Ishikawa (cell line): ENCODE measurements around the gene ELMO3.

Source experiments
- CEBPB ChIP-seq: IDR thresholded peaks from 2 replicates; pipeline ENCODE4 v1.6.1; 2012
- CREB1 ChIP-seq: IDR thresholded peaks from 2 replicates; pipeline ENCODE4 v1.6.1; 2012; ENCODE audit warnings: low read depth
- EGR1 ChIP-seq: IDR thresholded peaks from 2 replicates; pipeline ENCODE4 v1.6.1; 2012
- EP300 ChIP-seq: IDR thresholded peaks from 2 replicates; pipeline ENCODE4 v1.6.1; 2012; ENCODE audit warnings: borderline replicate concordance
- FOXM1 ChIP-seq: IDR thresholded peaks from 2 replicates; pipeline ENCODE4 v1.6.1; 2012; ENCODE audit warnings: low read depth, borderline replicate concordance
- NFIC ChIP-seq: IDR thresholded peaks from 2 replicates; pipeline ENCODE4 v1.6.1; 2012
- RAD21 ChIP-seq: IDR thresholded peaks from 2 replicates; pipeline ENCODE4 v1.6.1; 2012; ENCODE audit warnings: low read depth
- TAF1 ChIP-seq: IDR thresholded peaks from 2 replicates; pipeline ENCODE4 v1.6.1; 2012; ENCODE audit warnings: low read depth, mild to moderate bottlenecking
- TCF12 ChIP-seq: IDR thresholded peaks from 2 replicates; pipeline ENCODE4 v1.6.1; 2012; ENCODE audit warnings: low read depth
- TEAD4 ChIP-seq: IDR thresholded peaks from 2 replicates; pipeline ENCODE4 v1.6.1; 2012
- YY1 ChIP-seq: IDR thresholded peaks from 2 replicates; pipeline ENCODE4 v1.6.1; 2012; ENCODE audit warnings: low read depth
- ZBTB7A ChIP-seq: IDR thresholded peaks from 2 replicates; pipeline ENCODE4 v1.6.1; 2012; ENCODE audit warnings: low read depth
- TF ChIP-seq, protein P1 (sequence below): IDR thresholded peaks from 2 replicates; pipeline ENCODE4 v1.6.1; 2012
- TF ChIP-seq, protein P2 (sequence below): IDR thresholded peaks from 2 replicates; pipeline ENCODE4 v1.6.1; 2012; ENCODE audit warnings: low read depth, mild to moderate bottlenecking
- TF ChIP-seq, protein P3 (sequence below): IDR thresholded peaks from 2 replicates; pipeline ENCODE4 v1.6.1; 2012

ELMO3 gene

DNA sequence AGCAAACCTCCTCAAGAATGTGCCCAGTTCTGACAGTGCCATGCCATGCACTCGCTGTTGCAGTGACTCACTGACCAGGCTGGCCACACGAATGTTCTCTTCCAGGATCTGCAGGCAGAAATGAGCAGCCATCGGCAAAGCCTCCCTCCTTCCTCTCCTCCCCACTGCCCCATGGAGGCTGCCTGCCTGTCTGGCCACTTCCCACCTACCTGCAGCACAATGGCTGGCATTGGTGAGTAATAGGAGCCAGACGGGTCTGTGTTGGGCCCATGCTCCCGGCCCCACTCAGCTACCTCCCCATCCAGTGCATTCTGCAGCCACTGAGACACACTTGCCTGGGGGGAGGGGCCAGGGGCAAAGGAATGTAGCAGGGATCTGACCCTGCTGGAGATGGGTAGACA lies 12.4 kb upstream of the ELMO3 start:
- TF ChIP-seq TEAD4 (no peak), CREB1 (no peak), EGR1 (no peak), TAF1 (no peak), RAD21 (no peak), ZBTB7A (no peak), NFIC (no peak), CEBPB (no peak), TCF12 (no peak), FOXM1 (no peak), EP300 (no peak), YY1 (no peak)
- TF ChIP-seq, protein P1, sequence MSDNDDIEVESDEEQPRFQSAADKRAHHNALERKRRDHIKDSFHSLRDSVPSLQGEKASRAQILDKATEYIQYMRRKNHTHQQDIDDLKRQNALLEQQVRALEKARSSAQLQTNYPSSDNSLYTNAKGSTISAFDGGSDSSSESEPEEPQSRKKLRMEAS, result no peak
- TF ChIP-seq, protein P2, sequence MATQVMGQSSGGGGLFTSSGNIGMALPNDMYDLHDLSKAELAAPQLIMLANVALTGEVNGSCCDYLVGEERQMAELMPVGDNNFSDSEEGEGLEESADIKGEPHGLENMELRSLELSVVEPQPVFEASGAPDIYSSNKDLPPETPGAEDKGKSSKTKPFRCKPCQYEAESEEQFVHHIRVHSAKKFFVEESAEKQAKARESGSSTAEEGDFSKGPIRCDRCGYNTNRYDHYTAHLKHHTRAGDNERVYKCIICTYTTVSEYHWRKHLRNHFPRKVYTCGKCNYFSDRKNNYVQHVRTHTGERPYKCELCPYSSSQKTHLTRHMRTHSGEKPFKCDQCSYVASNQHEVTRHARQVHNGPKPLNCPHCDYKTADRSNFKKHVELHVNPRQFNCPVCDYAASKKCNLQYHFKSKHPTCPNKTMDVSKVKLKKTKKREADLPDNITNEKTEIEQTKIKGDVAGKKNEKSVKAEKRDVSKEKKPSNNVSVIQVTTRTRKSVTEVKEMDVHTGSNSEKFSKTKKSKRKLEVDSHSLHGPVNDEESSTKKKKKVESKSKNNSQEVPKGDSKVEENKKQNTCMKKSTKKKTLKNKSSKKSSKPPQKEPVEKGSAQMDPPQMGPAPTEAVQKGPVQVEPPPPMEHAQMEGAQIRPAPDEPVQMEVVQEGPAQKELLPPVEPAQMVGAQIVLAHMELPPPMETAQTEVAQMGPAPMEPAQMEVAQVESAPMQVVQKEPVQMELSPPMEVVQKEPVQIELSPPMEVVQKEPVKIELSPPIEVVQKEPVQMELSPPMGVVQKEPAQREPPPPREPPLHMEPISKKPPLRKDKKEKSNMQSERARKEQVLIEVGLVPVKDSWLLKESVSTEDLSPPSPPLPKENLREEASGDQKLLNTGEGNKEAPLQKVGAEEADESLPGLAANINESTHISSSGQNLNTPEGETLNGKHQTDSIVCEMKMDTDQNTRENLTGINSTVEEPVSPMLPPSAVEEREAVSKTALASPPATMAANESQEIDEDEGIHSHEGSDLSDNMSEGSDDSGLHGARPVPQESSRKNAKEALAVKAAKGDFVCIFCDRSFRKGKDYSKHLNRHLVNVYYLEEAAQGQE, result no peak
- TF ChIP-seq, protein P3, sequence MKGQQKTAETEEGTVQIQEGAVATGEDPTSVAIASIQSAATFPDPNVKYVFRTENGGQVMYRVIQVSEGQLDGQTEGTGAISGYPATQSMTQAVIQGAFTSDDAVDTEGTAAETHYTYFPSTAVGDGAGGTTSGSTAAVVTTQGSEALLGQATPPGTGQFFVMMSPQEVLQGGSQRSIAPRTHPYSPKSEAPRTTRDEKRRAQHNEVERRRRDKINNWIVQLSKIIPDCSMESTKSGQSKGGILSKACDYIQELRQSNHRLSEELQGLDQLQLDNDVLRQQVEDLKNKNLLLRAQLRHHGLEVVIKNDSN, result no peak

DNA sequence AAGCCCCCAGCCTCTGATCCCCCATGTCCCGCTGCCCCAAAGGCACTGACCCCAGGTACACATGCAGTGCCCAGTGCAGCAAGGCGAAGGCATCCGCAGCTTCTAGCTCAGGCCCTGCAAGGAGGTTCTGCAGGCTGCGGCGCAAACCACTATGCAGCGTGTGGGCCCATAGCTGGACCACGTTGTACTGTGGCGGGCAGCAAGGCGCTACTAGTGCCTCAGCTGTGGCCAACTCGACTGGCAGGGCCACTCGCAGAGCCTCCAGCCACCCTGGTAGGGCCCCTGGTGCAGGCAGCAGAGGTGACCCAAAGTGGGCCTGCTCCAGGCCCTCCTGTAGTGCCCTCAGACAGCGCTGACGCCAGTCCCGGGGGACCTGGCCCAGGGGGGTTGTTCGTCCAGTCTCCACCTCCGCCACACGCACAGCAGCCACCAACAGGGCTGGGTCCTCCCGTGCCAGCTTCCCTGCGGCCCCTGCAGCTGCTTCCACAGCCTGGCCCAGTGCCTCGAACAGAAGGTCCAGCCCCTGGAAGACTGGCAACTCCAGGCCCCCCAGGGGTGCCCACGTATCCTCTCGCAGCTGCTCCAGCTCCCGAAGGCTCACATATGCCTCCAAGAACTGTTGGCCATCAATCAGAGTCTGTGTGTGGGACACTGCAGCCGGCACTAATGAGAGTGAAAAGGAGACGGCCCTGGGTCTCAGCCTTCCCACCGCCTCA lies 11.6 kb upstream of the ELMO3 start:
- TF ChIP-seq NFIC, result no peak
- TF ChIP-seq, protein P2, result no peak
- TF ChIP-seq CREB1, result no peak
- no peak for TF ChIP-seq EP300
- TF ChIP-seq FOXM1, result no peak
- no peak for TF ChIP-seq ZBTB7A

DNA sequence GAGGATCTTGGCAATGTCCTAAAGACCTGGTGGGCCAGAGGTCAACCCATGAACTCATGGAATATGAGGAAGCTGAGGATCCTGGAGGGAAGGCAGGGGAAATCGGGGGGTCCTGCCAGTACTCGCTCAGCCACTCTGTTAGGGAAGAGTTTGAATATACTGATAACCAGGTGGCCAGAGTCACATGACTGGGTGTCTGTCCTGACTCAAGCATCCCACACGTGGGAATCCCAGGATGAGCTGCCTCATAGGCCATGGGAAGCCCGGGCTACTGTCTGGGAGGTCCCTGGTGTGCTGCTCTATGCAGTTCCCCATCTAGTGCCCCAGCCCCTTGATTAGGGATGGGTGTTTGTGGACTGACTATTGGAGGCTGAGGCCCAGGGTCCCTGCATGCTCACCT lies 10.6 kb upstream of the ELMO3 start:
- TF ChIP-seq EP300, result no peak
- TF ChIP-seq, protein P2, result no peak
- no peak for TF ChIP-seq NFIC
- no peak for TF ChIP-seq RAD21
- no peak for TF ChIP-seq TAF1
- TF ChIP-seq ZBTB7A, result no peak
- TF ChIP-seq, protein P1, result no peak
- no peak for TF ChIP-seq TCF12
- TF ChIP-seq YY1, result no peak
- TF ChIP-seq, protein P3, result no peak
- TF ChIP-seq CEBPB, result no peak
- TF ChIP-seq EGR1, result no peak

DNA sequence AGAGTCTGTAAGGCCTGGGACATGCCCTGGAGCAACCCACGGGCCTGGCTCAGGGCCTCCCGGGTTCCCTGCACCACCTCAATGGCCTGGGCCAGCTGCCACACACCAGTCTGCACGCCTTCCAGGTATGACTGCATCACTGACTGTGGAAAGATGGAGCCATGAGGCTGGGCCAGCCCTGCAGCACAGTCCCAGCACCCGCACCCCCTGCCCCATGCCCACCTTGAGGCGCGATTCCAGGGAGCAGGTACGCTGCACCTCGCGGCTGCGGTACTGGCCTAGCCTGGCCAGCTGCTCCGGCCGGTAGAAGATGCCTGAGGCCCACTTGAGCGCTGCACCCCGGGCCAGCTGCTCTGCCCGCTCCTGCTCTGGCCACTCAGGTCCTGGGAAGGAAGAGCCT lies 10.1 kb upstream of the ELMO3 start:
- TF ChIP-seq CREB1, result no peak

DNA sequence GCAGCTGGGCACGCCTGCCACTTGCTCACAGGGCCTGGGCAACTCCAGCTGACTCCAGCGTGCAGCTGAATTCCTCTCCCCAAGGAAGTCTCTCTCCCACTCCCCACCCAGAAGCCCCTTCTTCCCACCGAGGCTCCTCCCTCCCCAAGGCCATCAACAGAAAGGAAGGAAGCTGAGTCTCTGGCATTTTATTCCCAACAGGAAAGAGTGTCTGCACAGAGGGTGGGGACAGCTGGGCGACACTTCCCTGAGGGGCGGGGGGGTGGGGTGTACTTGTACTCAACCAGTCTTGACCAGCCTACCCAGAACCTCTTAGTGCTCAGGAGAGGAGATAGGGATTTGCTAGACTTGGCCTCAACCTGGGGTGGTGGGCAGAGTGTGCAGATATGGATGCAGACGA lies 8.9 kb upstream of the ELMO3 start, which contains the start of gene EXOC3L1:
Gene EXOC3L1, minus strand, starts transcription at position 96 of the 400 bp plus-strand sequence. CDS start 460 bp downstream, outside the sequence.
- no peak for TF ChIP-seq TAF1
- no peak for TF ChIP-seq RAD21
- TF ChIP-seq EP300, result no peak
- TF ChIP-seq CREB1, result no peak
- no peak for TF ChIP-seq NFIC
- TF ChIP-seq, protein P2, result no peak
- TF ChIP-seq, protein P1, result no peak
- no peak for TF ChIP-seq TCF12
- TF ChIP-seq EGR1, result no peak
- TF ChIP-seq, protein P3, result no peak
- TF ChIP-seq YY1, result no peak
- TF ChIP-seq TEAD4, result no peak
- no peak for TF ChIP-seq CEBPB
- no peak for TF ChIP-seq ZBTB7A
- no peak for TF ChIP-seq FOXM1
